Gastrocnemius medialis (tissue), 4 donors: Measurements from ENCODE around the gene AHSP. TPM values are rescaled to one million over a fixed set of nuclear protein-coding genes. Genes with fewer than 3 reads are reported as not detected.

ENCODE experiments used
- ATAC-seq, 2 donors: fragments of 150-250 bp; one replicate each; pipeline ENCODE4 v1.9.1; 2016
- DNase-seq, 2 donors: peaks; one replicate each; pipeline ENCODE4 v3.0.0-alpha.2; 2019
- H3K27ac ChIP-seq, 4 donors: fragments of 200-600 bp; sonication (generic); 1 replicate in 1 of 4; 2 replicates in 3 of 4; pipeline ENCODE4 v1.5.1; 2016 to 2018; ENCODE audit warnings: mild to moderate bottlenecking in 2 of 4, moderate library complexity in 1 of 4
- H3K27me3 ChIP-seq, 3 donors: fragments of 200-600 bp; sonication (generic) in 2 of 3; 1 replicate in 1 of 3; 2 replicates in 2 of 3; pipeline versions ENCODE4 v1.5.1 to v1.6.0; 2016 to 2019; ENCODE audit warnings: mild to moderate bottlenecking in 1 of 3, moderate library complexity in 1 of 3
- H3K36me3 ChIP-seq, 2 donors: fragments of 200-600 bp; sonication (generic) in 1 of 2; one replicate each; pipeline ENCODE4 v1.5.1; 2017 to 2018
- H3K4me1 ChIP-seq, 2 donors: fragments of 200-600 bp; sonication (generic) in 1 of 2; one replicate each; pipeline ENCODE4 v1.5.1; 2016 to 2017; ENCODE audit warnings: mild to moderate bottlenecking in 2 of 2
- H3K4me3 ChIP-seq, 4 donors: fragments of 200-600 bp; sonication (generic) in 3 of 4; 1 replicate in 1 of 4; 2 replicates in 3 of 4; pipeline ENCODE4 v1.5.1; 2016 to 2019; ENCODE audit warnings: mild to moderate bottlenecking in 2 of 4
- H3K9me3 ChIP-seq, 3 donors: fragments of 200-600 bp; sonication (generic) in 2 of 3; 1 replicate in 1 of 3; 2 replicates in 2 of 3; pipeline ENCODE4 v1.5.1; 2016 to 2019
- POLR2A ChIP-seq, 2 donors: fragments of 450-650 bp; IDR thresholded peaks; one replicate each; pipeline ENCODE4 v1.6.1; 2017; ENCODE audit warnings: antibody characterized with exemption in 2 of 2, mild to moderate bottlenecking in 2 of 2, moderate library complexity in 2 of 2
- in situ Hi-C, 4 donors: fragments of 200-750 bp; cut with MboI; loops; one replicate each; pipeline versions ENCODE4 v1.15.0 to v1.8.0; 2017; ENCODE audit warnings: low sequenced_read_pairs in 4 of 4
- intact Hi-C: fragments of 100-400 bp; cut with DNase I; formaldehyde crosslinking; loops from one replicate; pipeline ENCODE4 v1.15.1; 2023; ENCODE audit warnings: low total_unique reads
- total RNA-seq, 4 donors: library from RNA; depleted of rRNA; stranded (reverse); fragments of >200 nt; gene quantifications; one replicate each; pipeline versions ENCODE4 v1.1.0 to v1.2.3, GENCODE V29; 2016
- TF ChIP-seq, protein P1 (sequence below), 5 experiments: fragments of 450-650 bp in 3 of 5; fragments of 200-600 bp in 2 of 5; sonication (generic) in 2 of 5; IDR thresholded peaks in 4 of 5; conservative IDR thresholded peaks in 1 of 5; 1 replicate in 4 of 5; 2 replicates in 1 of 5; pipeline ENCODE4 v1.5.1; 2016 to 2019; ENCODE audit warnings: antibody characterized with exemption in 5 of 5, mild to moderate bottlenecking in 3 of 5, moderate library complexity in 3 of 5

The AHSP gene
- total RNA-seq, 4 donors from 2014 or later = not detected

DNA sequence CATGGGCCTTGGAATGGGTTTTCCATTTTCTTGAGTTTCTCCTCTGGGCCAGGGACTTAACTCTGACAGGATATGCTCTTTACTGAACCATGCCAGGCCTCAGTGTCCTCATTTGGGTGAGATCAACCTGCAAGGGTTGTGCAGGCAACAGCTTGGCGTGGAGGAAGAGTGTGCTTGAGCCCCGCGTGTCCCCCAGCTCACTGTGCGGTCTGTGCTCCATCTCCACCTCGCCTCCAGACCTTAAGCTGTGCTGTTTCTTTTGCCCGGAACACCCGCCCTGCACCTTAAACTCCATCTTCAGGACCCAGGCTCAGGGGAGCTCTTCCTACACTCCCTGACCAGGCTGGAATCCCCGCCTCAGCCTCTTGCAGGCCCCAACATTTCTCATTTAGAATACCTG is 29.2 kb upstream of the AHSP start:
- Histone ChIP-seq H3K27ac (no peak overlapping the region), H3K27me3 (no peaks in the 10 kb centered on the region), H3K9me3 (no peaks in the 10 kb centered on the region), H3K4me1 (no peaks in the 10 kb centered on the region), H3K4me3 (no peak overlapping the region), H3K36me3 (peaks cover 0 to 63% of the 10 kb centered on the region in 2 donors)
- TF ChIP-seq, protein P1, sequence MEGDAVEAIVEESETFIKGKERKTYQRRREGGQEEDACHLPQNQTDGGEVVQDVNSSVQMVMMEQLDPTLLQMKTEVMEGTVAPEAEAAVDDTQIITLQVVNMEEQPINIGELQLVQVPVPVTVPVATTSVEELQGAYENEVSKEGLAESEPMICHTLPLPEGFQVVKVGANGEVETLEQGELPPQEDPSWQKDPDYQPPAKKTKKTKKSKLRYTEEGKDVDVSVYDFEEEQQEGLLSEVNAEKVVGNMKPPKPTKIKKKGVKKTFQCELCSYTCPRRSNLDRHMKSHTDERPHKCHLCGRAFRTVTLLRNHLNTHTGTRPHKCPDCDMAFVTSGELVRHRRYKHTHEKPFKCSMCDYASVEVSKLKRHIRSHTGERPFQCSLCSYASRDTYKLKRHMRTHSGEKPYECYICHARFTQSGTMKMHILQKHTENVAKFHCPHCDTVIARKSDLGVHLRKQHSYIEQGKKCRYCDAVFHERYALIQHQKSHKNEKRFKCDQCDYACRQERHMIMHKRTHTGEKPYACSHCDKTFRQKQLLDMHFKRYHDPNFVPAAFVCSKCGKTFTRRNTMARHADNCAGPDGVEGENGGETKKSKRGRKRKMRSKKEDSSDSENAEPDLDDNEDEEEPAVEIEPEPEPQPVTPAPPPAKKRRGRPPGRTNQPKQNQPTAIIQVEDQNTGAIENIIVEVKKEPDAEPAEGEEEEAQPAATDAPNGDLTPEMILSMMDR (IDR thresholded peaks at IDR 0.05 in 4 of 5, conservative IDR thresholded peaks at IDR 0.05 in 1 of 5) = no peak
- TF ChIP-seq POLR2A (IDR thresholded peaks at IDR 0.05) = no peak
- in situ Hi-C loops (no loop called here), intact Hi-C loops (no loop called here)
- ATAC-seq = no peak
- DNase-seq = no peak

DNA sequence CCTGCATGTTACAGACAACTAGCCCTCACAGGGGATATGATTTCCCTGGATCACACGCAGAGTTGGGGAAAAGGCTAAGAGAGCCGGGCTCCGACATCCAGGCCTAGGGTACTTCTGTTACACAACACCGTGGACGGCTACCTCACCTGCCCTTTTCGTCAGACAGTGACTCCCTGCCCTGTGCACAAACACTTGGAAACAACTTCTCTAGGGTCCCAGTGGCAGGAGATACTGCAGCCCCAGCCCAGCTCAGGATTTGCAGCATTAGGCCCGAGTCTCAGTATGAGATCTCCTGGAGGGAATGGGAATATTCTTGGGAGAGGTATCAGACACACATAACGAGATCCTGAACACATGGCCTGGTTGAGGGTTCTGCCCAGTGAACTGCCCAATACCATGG is 27.8 kb upstream of the AHSP start:
- TF ChIP-seq, protein P1 (IDR thresholded peaks at IDR 0.05 in 4 of 5, conservative IDR thresholded peaks at IDR 0.05 in 1 of 5) = no peak
- TF ChIP-seq POLR2A (IDR thresholded peaks at IDR 0.05) = no peak
- Histone ChIP-seq H3K4me3 (no peak overlapping the region), H3K4me1 (no peaks in the 10 kb centered on the region), H3K36me3 (peaks cover 0 to 49% of the 10 kb centered on the region in 2 donors), H3K27me3 (no peaks in the 10 kb centered on the region), H3K9me3 (no peaks in the 10 kb centered on the region), H3K27ac (no peak overlapping the region)
- ATAC-seq (no peak), DNase-seq (no peak)
- in situ Hi-C loops (loop anchor here in 3 of 4 donors (10.0 to 25.0 kb wide), 4 partner anchors 45 to 387 kb away; partner anchors contain the start of genes ZNF267 (in 2 of the 3) and ARMC5 (in 1 of the 3)), intact Hi-C loops (loop anchor here (10.0 kb wide), 1 partner anchor 375 kb away; the partner anchor contains the start of gene ZNF267)

DNA sequence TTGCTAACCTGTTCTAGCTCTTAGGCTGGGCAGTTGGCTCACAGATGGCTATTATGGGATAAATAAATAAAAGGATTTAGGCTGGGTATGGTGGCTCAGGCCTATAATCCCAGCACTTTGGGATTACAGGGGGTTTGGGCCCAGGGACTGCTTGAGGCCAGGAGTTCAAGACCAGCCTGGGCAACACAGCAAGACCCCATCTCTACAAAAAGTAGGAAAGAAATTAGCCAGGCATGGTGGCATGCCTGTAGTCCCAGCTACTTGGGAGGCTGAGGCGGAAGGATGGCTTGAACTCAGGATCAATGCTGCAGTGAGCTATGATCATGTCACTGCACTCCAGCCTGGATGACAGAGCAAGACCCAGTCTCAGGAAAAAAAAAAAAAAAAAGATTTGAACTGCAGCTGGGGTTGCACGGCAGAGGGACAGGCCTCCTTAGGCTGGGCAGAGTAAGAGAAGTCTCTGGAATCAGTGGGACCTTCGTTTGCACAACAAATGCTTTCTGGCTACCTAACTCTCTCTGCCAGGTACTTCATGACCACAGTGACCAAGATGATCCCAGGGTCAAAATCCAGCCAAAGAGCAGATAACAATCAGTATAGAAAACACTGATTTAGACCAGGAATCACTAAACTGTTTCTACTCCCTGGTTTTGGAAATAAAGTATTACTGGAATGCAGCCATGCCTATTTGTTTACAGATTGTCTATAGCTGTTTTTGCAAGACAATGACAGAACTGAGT is 26.3 kb upstream of the AHSP start:
- in situ Hi-C loops = loop anchor here in 3 of 4 donors (10.0 to 25.0 kb wide), 4 partner anchors 47 to 386 kb away; partner anchors contain the start of genes ZNF267 (in 2 of the 3) and ARMC5 (in 1 of the 3)

DNA sequence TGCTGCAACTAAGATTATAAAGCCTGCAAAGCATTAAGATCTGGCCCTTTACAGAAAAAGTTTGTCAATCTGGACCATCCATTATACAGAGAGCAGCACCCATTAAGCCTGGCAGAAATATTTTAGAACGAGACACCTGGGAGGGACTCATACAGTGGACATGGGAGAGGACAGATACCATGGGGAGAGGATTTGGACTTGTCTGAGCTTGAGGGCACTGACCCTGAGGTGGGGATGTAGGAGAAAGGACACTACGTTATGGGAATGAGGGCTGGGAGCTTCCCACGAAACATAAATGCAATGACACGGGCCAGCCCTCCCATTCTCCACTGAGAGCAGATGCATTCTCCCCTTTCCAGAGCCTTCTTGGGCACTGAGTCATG is 25.7 kb upstream of the AHSP start:
- in situ Hi-C loops = loop anchor here in 3 of 4 donors (10.0 to 25.0 kb wide), 4 partner anchors 47 to 385 kb away; partner anchors contain the start of genes ZNF267 (in 2 of the 3) and ARMC5 (in 1 of the 3)
- Histone ChIP-seq H3K4me1 (peaks cover 7 to 10% of the 10 kb centered on the region in 2 donors), H3K27me3 (no peaks in the 10 kb centered on the region), H3K4me3 (no peak overlapping the region), H3K36me3 (peaks cover 0 to 29% of the 10 kb centered on the region in 2 donors), H3K9me3 (no peaks in the 10 kb centered on the region), H3K27ac (no peak overlapping the region)
- no peak for DNase-seq
- intact Hi-C loops = loop anchor here (10.0 kb wide), 1 partner anchor 373 kb away; the partner anchor contains the start of gene ZNF267
- no peak for TF ChIP-seq POLR2A (IDR thresholded peaks at IDR 0.05)
- TF ChIP-seq, protein P1 (IDR thresholded peaks at IDR 0.05 in 4 of 5, conservative IDR thresholded peaks at IDR 0.05 in 1 of 5) = no peak
- no peak for ATAC-seq

More for the DNA sequence above, 26.3 kb upstream of the AHSP start:
- no peaks in the 10 kb centered on the region for H3K27me3 ChIP-seq
- H3K4me3 ChIP-seq = no peak overlapping the region
- no peaks in the 10 kb centered on the region for H3K9me3 ChIP-seq
- H3K36me3 ChIP-seq = peaks cover 0 to 35% of the 10 kb centered on the region in 2 donors
- no peak overlapping the region for H3K27ac ChIP-seq
- DNase-seq = no peak
- intact Hi-C loops = loop anchor here (10.0 kb wide), 1 partner anchor 373 kb away; the partner anchor contains the start of gene ZNF267
- ATAC-seq = no peak
- TF ChIP-seq POLR2A (IDR thresholded peaks at IDR 0.05) = no peak
- TF ChIP-seq, protein P1 (IDR thresholded peaks at IDR 0.05 in 4 of 5, conservative IDR thresholded peaks at IDR 0.05 in 1 of 5) = no peak
- H3K4me1 ChIP-seq = peaks cover 2 to 4% of the 10 kb centered on the region in 2 donors
